K562 (cell line): ENCODE data around the gene PPP6R1. TPM values are rescaled to one million over a fixed set of nuclear protein-coding genes. Genes with fewer than 3 reads are reported as not detected.

ENCODE experiments used
- ATAC-seq: fragments of 200-7000 bp; cut with Tn5 transposase; 3 replicates; pipeline ENCODE4 v1.9.1; 2020; ENCODE audit warnings: moderate library complexity
- BruUV-seq: library from RNA; stranded (reverse); fragments of 400-500 nt; replicated peaks from 2 replicates; lab custom pipeline; 2021; lab: Mats Ljungman, UMichigan
- CTCF ChIA-PET: fragments of 300-600 bp; formaldehyde crosslinking; extraction: SDS; loops from one replicate; lab custom pipeline; 2021; ENCODE audit warnings: low intra/inter-chr PET ratio; lab: Yijun Ruan, JAX
- POLR2A ChIA-PET: fragments of 300-600, 350-650 bp; sonication (Branson Sonifier 250); formaldehyde crosslinking; extraction: SDS; loops from one replicate; lab custom pipeline; 2021; ENCODE audit warnings: antibody characterized with exemption, inconsistent platforms; lab: Yijun Ruan, JAX
- DNase-seq, 4 experiments: peaks; one replicate each; pipeline versions ENCODE4 v3.0.0 to v3.0.0-alpha.2; 2011 to 2018; ENCODE audit warnings: low spot score in 3 of 4, mixed read lengths in 3 of 4; ENCODE audit errors: extremely low read depth in 1 of 4
- FAIRE-seq: peaks from 2 replicates; lab custom pipeline; 2011; peaks lifted over from hg19 to GRCh38; lab: Jason Lieb, UNC
- H2AFZ ChIP-seq: 2 replicates; pipeline ENCODE4 v1.6.0; 2011; ENCODE audit warnings: low read depth, low read length, control low read depth, inconsistent platforms
- H3K27ac ChIP-seq: fragments of 200-600 bp; 3 replicates; pipeline ENCODE4 v1.8.0; 2011; ENCODE audit warnings: low read depth, mild to moderate bottlenecking, control low read depth, inconsistent platforms, low read length, moderate library complexity, mixed read lengths; ENCODE audit errors: extremely low read depth
- H3K27me3 ChIP-seq, 2 experiments: fragments of 300-600 bp in 1 of 2; 2 replicates in 1 of 2; 3 replicates in 1 of 2; pipeline versions ENCODE4 v1.6.0 to v1.8.0; 2011; ENCODE audit warnings: inconsistent platforms in 2 of 2, low read length in 2 of 2, mild to moderate bottlenecking in 1 of 2, mixed read lengths in 1 of 2, moderate library complexity in 1 of 2; ENCODE audit not compliant: control insufficient read depth in 2 of 2, insufficient read depth in 2 of 2
- H3K36me3 ChIP-seq: fragments of 300-600 bp; 3 replicates; pipeline ENCODE4 v1.8.0; 2011; ENCODE audit warnings: mild to moderate bottlenecking, low read length, inconsistent platforms; ENCODE audit not compliant: control insufficient read depth, insufficient read depth
- H3K4me1 ChIP-seq, 2 experiments: fragments of 200-600 bp in 1 of 2; replicated peaks in 1 of 2; 2 replicates in 1 of 2; 3 replicates in 1 of 2; pipeline versions ENCODE4 v1.5.1 to v1.8.0; 2011; ENCODE audit warnings: inconsistent platforms in 2 of 2, low read length in 2 of 2, mild to moderate bottlenecking in 1 of 2, mixed read lengths in 1 of 2, moderate library complexity in 1 of 2; ENCODE audit not compliant: control insufficient read depth in 2 of 2, insufficient read depth in 2 of 2
- H3K4me2 ChIP-seq: 2 replicates; pipeline ENCODE4 v1.6.1; 2011; ENCODE audit warnings: low read length, control low read depth, inconsistent platforms, mixed read lengths; ENCODE audit not compliant: insufficient read depth
- H3K4me3 ChIP-seq: fragments of 200-600 bp; sonication (generic), shearing (Covaris generic); 2 replicates; pipeline ENCODE4 v1.5.1; 2016; ENCODE audit warnings: control low read depth, inconsistent platforms
- H3K79me2 ChIP-seq: fragments of 200-600 bp; 3 replicates; pipeline ENCODE4 v1.8.0; 2011; ENCODE audit warnings: low read length, inconsistent platforms; ENCODE audit not compliant: control insufficient read depth, insufficient read depth
- H3K9ac ChIP-seq, 2 experiments: 2 replicates each; pipeline versions ENCODE4 v1.6.0 to v1.6.1; 2011; ENCODE audit warnings: low read depth in 2 of 2, low read length in 2 of 2, control low read depth in 1 of 2, inconsistent platforms in 1 of 2, mild to moderate bottlenecking in 1 of 2, mixed read lengths in 1 of 2; ENCODE audit not compliant: insufficient read depth in 1 of 2
- H3K9me1 ChIP-seq: one replicate; pipeline ENCODE4 v1.6.0; 2011; ENCODE audit warnings: inconsistent platforms, mild to moderate bottlenecking, low read length, moderate library complexity; ENCODE audit not compliant: control insufficient read depth, insufficient read depth
- H3K9me3 ChIP-seq: replicated peaks from 2 replicates; pipeline ENCODE4 v1.5.1; 2011; ENCODE audit warnings: low read depth, low read length, inconsistent platforms; ENCODE audit not compliant: control insufficient read depth, insufficient read depth
- H4K20me1 ChIP-seq: replicated peaks from 2 replicates; pipeline ENCODE4 v1.6.1; 2011; ENCODE audit warnings: low read length, inconsistent platforms, mixed read lengths; ENCODE audit not compliant: control insufficient read depth, insufficient read depth
- CREM ChIP-seq: IDR thresholded peaks from 2 replicates; pipeline ENCODE4 v1.6.1; 2014; ENCODE audit warnings: antibody characterized with exemption, low read depth
- HOMEZ ChIP-seq: fragments of 250-450 bp; sonication (Bioruptor Pico); IDR thresholded peaks from 2 replicates; pipeline ENCODE4 v1.4.0; 2020; ENCODE audit warnings: mild to moderate bottlenecking, moderate library complexity
- NBN ChIP-seq: fragments of 450-650 bp; IDR thresholded peaks from 2 replicates; pipeline ENCODE4 v1.6.1; 2016; ENCODE audit warnings: low read depth, mild to moderate bottlenecking
- NCOR1 ChIP-seq: fragments of 450-650 bp; IDR thresholded peaks from 2 replicates; pipeline ENCODE4 v1.6.1; 2016; ENCODE audit warnings: mild to moderate bottlenecking, moderate library complexity
- NFIX ChIP-seq: fragments of 250-450 bp; sonication (Bioruptor Pico); IDR thresholded peaks from 2 replicates; pipeline ENCODE4 v1.4.0; 2020; ENCODE audit warnings: low read depth, mild to moderate bottlenecking, moderate library complexity
- PTBP1 ChIP-seq: fragments of 200-400 bp; formaldehyde crosslinking; IDR thresholded peaks from 2 replicates; pipeline ENCODE4 v1.6.1; 2017; ENCODE audit warnings: low read depth, low read length
- SRF ChIP-seq, 2 experiments: fragments of 250-450, 450-650 bp in 1 of 2; sonication (Bioruptor Pico) in 1 of 2; sonication (generic) in 1 of 2; formaldehyde crosslinking; IDR thresholded peaks; 2 replicates each; pipeline versions ENCODE4 v1.5.0 to v1.5.1; 2020 to 2022; ENCODE audit warnings: mild to moderate bottlenecking in 1 of 2, missing genetic modification reagents in 1 of 2
- SRSF7 ChIP-seq: fragments of 200-400 bp; formaldehyde crosslinking; optimal IDR thresholded peaks from 2 replicates; pipeline ENCODE3; 2017; ENCODE audit warnings: mild to moderate bottlenecking, low read depth, low read length
- STAG1 ChIP-seq: sonication (generic); formaldehyde crosslinking; IDR thresholded peaks from 2 replicates; pipeline ENCODE4 v1.5.0; 2020; ENCODE audit warnings: missing genetic modification reagents, borderline replicate concordance
- TEAD2 ChIP-seq: fragments of 450-650 bp; IDR thresholded peaks from 2 replicates; pipeline ENCODE4 v1.6.1; 2016; ENCODE audit warnings: missing genetic modification characterization, control low read depth, missing compliant biosample characterization
- TRIM28 ChIP-seq: fragments of 450-650 bp; IDR thresholded peaks from 2 replicates; pipeline ENCODE4 v1.6.1; 2017
- ZBTB33 ChIP-seq: sonication (generic); formaldehyde crosslinking; IDR thresholded peaks from 2 replicates; pipeline ENCODE4 v1.8.1; 2023; ENCODE audit warnings: mild to moderate bottlenecking, missing genetic modification reagents
- ZBTB9 ChIP-seq: fragments of 450-650 bp; formaldehyde crosslinking; IDR thresholded peaks from 2 replicates; pipeline ENCODE4 v1.4.0; 2020; ENCODE audit warnings: mild to moderate bottlenecking, moderate library complexity
- WGBS: fragments of 100-300 bp; shearing (Covaris generic); methylation state at CpG from one replicate; pipeline ENCODE4 v1.1.6; 2016; ENCODE audit warnings: low coverage, mixed read lengths; ENCODE audit not compliant: insufficient coverage; ENCODE audit errors: missing lambda C conversion rate; 5-methylcytosine and 5-hydroxymethylcytosine counted together
- in situ Hi-C: fragments of 300-500 bp; cut with MboI; formaldehyde crosslinking; loops from 4 replicates; pipeline ENCODE4 v1.15.0; 2018; ENCODE audit warnings: inconsistent platforms, mixed read lengths
- intact Hi-C: fragments of 100-400 bp; cut with micrococcal nuclease; formaldehyde crosslinking; loops from 2 replicates; pipeline ENCODE4 v1.14.2; 2022
- polyA plus RNA-seq, 8 experiments: library from polyadenylated mRNA; depleted of rRNA in 4 of 8; stranded (reverse) in 5 of 8; unstranded in 3 of 8; fragments of >200 nt; fragmentation: Nextera tagmentation in 2 of 8; fragmentation: Illumina TruSeq in 1 of 8; extraction: Ambion mirVana in 2 of 8; extraction: Trizol in 1 of 8; gene quantifications; 2 replicates each; pipeline versions ENCODE4 v1.2.1 to v1.2.3, GENCODE V29; 2011 to 2014; ENCODE audit warnings: inconsistent platforms in 1 of 8, missing spikeins in 1 of 8
- total RNA-seq, 7 experiments: library from RNA; depleted of rRNA in 6 of 7; stranded (reverse); fragments of >200 nt in 6 of 7; fragmentation: Illumina TruSeq in 2 of 7; extraction: Trizol in 2 of 7; gene quantifications; 2 replicates each; pipeline versions ENCODE4 v1.2.1 to v1.2.3, GENCODE V29; 2011 to 2021; ENCODE audit warnings: low replicate concordance in 1 of 7

Gene PPP6R1
- total and polyA plus RNA-seq, 9 of the 15 experiments (the other 6 are each of a cell fraction or from before 2014, with no cell fraction given) = 0.48 to 135 (median 37.2) TPM

GRCh38 chr19:55279770-55280643 lies 21.2 kb upstream of the PPP6R1 start, which contains the start of gene HSPBP1:
Gene HSPBP1 (minus strand): TSS chr19:55280110. CDS start chr19:55279608, 502 bp downstream.
- no peaks in the 10 kb centered on the region for H3K9me3 ChIP-seq
- ChIA-PET CTCF (no interaction called here), POLR2A (interaction anchor here (0.5 to 2.3 kb wide), 10 partner anchors 18 to 126 kb away, joined by 3 to 15 read pairs (median 4); partner anchors contain the start of genes KMT5C and PPP6R1)
- BruUV-seq = no TSS peak
- WGBS = 2% methylated on average over 39 of the region's 52 CpGs
- H3K9ac ChIP-seq = peak within 1 kb of the TSS; percentile 73 to 93
- H3K27ac ChIP-seq = peak within 1 kb of the TSS; percentile 79
- H3K4me1 ChIP-seq = peaks cover 19 to 28% of the 10 kb centered on the region in 2 experiments
- FAIRE-seq = peak; percentile 97
- peak; percentile 91 to 97 (median 94) for DNase-seq
- no peaks in the 10 kb centered on the region for H3K9me1 ChIP-seq
- H3K27me3 ChIP-seq = no peaks in the 10 kb centered on the region
- in situ Hi-C loops (loop anchor here (10.0 kb wide), 1 partner anchor 345 kb away; the partner anchor contains the start of gene ZNF784), intact Hi-C loops (loop anchor here (2.0 kb wide), 2 partner anchors 21 to 67 kb away; partner anchors contain the start of gene PPP6R1)
- peaks cover 12% of the 10 kb centered on the region for H3K79me2 ChIP-seq
- H3K4me3 ChIP-seq = peak within 1 kb of the TSS; percentile 65
- peak within 1 kb of the TSS; percentile 87 for H3K4me2 ChIP-seq
- peak; percentile 92 for ATAC-seq
- peak within 1 kb of the TSS; percentile 88 for H2AFZ ChIP-seq
- peaks cover 12% of the 10 kb centered on the region; the same call in 1 of the 3 replicates for H3K36me3 ChIP-seq
- no peaks in the 10 kb centered on the region for H4K20me1 ChIP-seq
- TF ChIP-seq NCOR1 (no peak), CREM (peak; percentile 94), TRIM28 (peak; percentile 51; the same call in 1 of the 2 replicates), SRF (CRISPR knock-in tag; IDR thresholded peaks at IDR 0.05) (peak in 1 of 2 experiments; percentile 43; a peak in 1 of 4 replicates), HOMEZ (CRISPR knock-in tag) (no peak), ZBTB9 (no peak; the same call in 1 of the 2 replicates), NFIX (CRISPR knock-in tag) (no peak), TEAD2 (no peak), NBN (no peak; the same call in 1 of the 2 replicates), PTBP1 (no peak), SRSF7 (no peak), ZBTB33 (CRISPR knock-in tag) (no peak), STAG1 (CRISPR knock-in tag) (no peak)
